ENCODE measurements around the gene TRIM75.

TRIM75 gene

DNA sequence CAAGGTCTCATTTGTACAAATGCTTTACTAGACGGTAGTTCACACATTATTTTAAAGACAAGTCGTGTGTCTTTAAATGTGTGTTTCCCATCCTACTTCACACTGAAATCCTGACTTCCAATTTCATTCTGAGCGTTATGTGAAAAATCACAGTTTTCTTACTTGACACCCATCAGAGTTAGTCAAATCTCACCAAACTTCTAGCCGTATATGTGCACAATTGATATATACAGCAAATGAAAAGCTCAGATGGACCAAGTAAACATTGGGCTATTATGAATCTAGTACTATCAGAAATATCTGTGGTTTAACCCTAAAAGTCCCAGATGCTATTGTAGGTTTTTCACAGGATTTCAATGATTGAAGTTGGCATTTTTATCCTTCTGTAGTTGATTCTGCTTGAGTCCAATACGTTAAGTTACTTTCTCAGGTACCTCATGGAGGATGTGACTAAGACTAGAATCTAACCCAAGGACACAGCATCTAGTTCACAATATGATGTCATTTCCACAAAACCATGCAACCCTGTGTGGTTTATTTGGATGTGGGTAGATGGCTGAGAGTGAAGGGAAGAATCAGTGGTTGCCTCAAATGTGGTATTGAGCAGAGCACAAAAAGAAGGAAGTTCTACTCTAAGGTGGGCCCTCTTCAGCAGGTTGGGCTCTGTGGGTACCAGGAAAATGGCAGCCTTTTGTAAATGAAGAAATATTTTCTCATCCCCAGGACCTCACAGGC, 44.0 kb upstream of the TRIM75 start:
- TF ChIP-seq, protein P1, sequence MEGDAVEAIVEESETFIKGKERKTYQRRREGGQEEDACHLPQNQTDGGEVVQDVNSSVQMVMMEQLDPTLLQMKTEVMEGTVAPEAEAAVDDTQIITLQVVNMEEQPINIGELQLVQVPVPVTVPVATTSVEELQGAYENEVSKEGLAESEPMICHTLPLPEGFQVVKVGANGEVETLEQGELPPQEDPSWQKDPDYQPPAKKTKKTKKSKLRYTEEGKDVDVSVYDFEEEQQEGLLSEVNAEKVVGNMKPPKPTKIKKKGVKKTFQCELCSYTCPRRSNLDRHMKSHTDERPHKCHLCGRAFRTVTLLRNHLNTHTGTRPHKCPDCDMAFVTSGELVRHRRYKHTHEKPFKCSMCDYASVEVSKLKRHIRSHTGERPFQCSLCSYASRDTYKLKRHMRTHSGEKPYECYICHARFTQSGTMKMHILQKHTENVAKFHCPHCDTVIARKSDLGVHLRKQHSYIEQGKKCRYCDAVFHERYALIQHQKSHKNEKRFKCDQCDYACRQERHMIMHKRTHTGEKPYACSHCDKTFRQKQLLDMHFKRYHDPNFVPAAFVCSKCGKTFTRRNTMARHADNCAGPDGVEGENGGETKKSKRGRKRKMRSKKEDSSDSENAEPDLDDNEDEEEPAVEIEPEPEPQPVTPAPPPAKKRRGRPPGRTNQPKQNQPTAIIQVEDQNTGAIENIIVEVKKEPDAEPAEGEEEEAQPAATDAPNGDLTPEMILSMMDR (IDR thresholded peaks at IDR 0.05) = no peak
- Histone ChIP-seq H3K27me3 (ENCODE audit: control insufficient read depth, insufficient read depth, low read length) (no peaks in the 10 kb centered on the region), H3K9ac (no peak overlapping the region), H2AFZ (no peak overlapping the region), H3K36me3 (ENCODE audit: control insufficient read depth, insufficient read depth, low read length) (no peaks in the 10 kb centered on the region), H3K4me1 (no peaks in the 10 kb centered on the region), H3K79me2 (no peaks in the 10 kb centered on the region), H3K4me3 (ENCODE audit: low read depth, low read length) (no peak overlapping the region), H3K27ac (no peak overlapping the region), H3K4me2 (ENCODE audit: low read length) (no peak overlapping the region), H3K9me3 (ENCODE audit: control insufficient read depth, low read length) (no peaks in the 10 kb centered on the region)

DNA sequence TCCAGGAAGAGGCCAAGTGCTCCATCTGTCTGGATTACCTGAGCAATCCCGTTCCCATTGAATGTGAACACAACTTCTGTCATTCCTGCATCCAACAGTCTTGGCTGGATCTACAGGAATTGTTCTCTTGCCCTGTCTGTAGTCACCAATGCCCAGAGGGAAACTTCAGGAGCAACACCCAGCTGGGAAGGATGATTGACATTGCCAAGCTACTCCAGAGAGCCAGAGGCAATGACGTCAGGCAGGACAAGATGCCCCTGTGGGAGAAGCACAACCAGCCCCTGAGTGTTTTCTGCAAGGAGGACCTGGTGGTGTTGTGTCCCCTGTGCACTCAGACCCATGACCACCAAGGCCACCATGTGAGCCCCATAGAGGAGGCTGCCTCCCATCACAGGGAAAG, 43.2 kb upstream of the TRIM75 start:
- Histone ChIP-seq H3K9ac (no peak overlapping the region), H3K4me1 (no peaks in the 10 kb centered on the region), H3K27me3 (ENCODE audit: control insufficient read depth, insufficient read depth, low read length) (no peaks in the 10 kb centered on the region), H3K9me3 (ENCODE audit: control insufficient read depth, low read length) (no peaks in the 10 kb centered on the region), H3K4me2 (ENCODE audit: low read length) (no peak overlapping the region), H3K79me2 (no peaks in the 10 kb centered on the region), H3K4me3 (ENCODE audit: low read depth, low read length) (no peak overlapping the region), H3K36me3 (ENCODE audit: control insufficient read depth, insufficient read depth, low read length) (no peaks in the 10 kb centered on the region), H3K27ac (no peak overlapping the region), H2AFZ (no peak overlapping the region)
- TF ChIP-seq, protein P1 (IDR thresholded peaks at IDR 0.05) = no peak

- Histone ChIP-seq H3K9me3 (ENCODE audit: control insufficient read depth, low read length) (no peaks in the 10 kb centered on the region), H2AFZ (no peak overlapping the region), H3K36me3 (ENCODE audit: control insufficient read depth, insufficient read depth, low read length) (no peaks in the 10 kb centered on the region), H3K27me3 (ENCODE audit: control insufficient read depth, insufficient read depth, low read length) (no peaks in the 10 kb centered on the region), H3K4me1 (no peaks in the 10 kb centered on the region), H3K4me3 (ENCODE audit: low read depth, low read length) (no peak overlapping the region), H3K4me2 (ENCODE audit: low read length) (no peak overlapping the region), H3K9ac (no peak overlapping the region), H3K79me2 (no peaks in the 10 kb centered on the region), H3K27ac (no peak overlapping the region)
- TF ChIP-seq, protein P1 (IDR thresholded peaks at IDR 0.05) = no peak
Measured at GRCh38 chr4:165010991-165011390, 42.7 kb upstream of the TRIM75 start.

GRCh38 chr4:165011403-165011802, 42.3 kb upstream of the TRIM75 start:
- H3K27ac ChIP-seq = no peak overlapping the region
- H3K79me2 ChIP-seq = no peaks in the 10 kb centered on the region
- no peaks in the 10 kb centered on the region for H3K4me1 ChIP-seq
- H3K27me3 ChIP-seq (ENCODE audit: control insufficient read depth, insufficient read depth, low read length) = no peaks in the 10 kb centered on the region
- no peak overlapping the region for H3K4me3 ChIP-seq (ENCODE audit: low read depth, low read length)
- H3K9me3 ChIP-seq (ENCODE audit: control insufficient read depth, low read length) = no peaks in the 10 kb centered on the region
- TF ChIP-seq, protein P1 (IDR thresholded peaks at IDR 0.05) = no peak
- H3K4me2 ChIP-seq (ENCODE audit: low read length) = no peak overlapping the region
- no peaks in the 10 kb centered on the region for H3K36me3 ChIP-seq (ENCODE audit: control insufficient read depth, insufficient read depth, low read length)
- H2AFZ ChIP-seq = no peak overlapping the region
- H3K9ac ChIP-seq = no peak overlapping the region

GRCh38 chr4:165013691-165014090, 40.0 kb upstream of the TRIM75 start:
- TF ChIP-seq, protein P1 (IDR thresholded peaks at IDR 0.05) = no peak
- H3K27me3 ChIP-seq (ENCODE audit: control insufficient read depth, insufficient read depth, low read length) = no peaks in the 10 kb centered on the region
- H3K9me3 ChIP-seq (ENCODE audit: control insufficient read depth, low read length) = no peaks in the 10 kb centered on the region
- no peaks in the 10 kb centered on the region for H3K4me1 ChIP-seq
- H3K27ac ChIP-seq = no peak overlapping the region
- no peak overlapping the region for H2AFZ ChIP-seq
- no peak overlapping the region for H3K4me2 ChIP-seq (ENCODE audit: low read length)
- no peak overlapping the region for H3K4me3 ChIP-seq (ENCODE audit: low read depth, low read length)
- no peak overlapping the region for H3K9ac ChIP-seq
- H3K36me3 ChIP-seq (ENCODE audit: control insufficient read depth, insufficient read depth, low read length) = no peaks in the 10 kb centered on the region
- no peaks in the 10 kb centered on the region for H3K79me2 ChIP-seq
